ENCODE results near the gene ATG4A.

Gene ATG4A, protein sequence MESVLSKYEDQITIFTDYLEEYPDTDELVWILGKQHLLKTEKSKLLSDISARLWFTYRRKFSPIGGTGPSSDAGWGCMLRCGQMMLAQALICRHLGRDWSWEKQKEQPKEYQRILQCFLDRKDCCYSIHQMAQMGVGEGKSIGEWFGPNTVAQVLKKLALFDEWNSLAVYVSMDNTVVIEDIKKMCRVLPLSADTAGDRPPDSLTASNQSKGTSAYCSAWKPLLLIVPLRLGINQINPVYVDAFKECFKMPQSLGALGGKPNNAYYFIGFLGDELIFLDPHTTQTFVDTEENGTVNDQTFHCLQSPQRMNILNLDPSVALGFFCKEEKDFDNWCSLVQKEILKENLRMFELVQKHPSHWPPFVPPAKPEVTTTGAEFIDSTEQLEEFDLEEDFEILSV

DNA sequence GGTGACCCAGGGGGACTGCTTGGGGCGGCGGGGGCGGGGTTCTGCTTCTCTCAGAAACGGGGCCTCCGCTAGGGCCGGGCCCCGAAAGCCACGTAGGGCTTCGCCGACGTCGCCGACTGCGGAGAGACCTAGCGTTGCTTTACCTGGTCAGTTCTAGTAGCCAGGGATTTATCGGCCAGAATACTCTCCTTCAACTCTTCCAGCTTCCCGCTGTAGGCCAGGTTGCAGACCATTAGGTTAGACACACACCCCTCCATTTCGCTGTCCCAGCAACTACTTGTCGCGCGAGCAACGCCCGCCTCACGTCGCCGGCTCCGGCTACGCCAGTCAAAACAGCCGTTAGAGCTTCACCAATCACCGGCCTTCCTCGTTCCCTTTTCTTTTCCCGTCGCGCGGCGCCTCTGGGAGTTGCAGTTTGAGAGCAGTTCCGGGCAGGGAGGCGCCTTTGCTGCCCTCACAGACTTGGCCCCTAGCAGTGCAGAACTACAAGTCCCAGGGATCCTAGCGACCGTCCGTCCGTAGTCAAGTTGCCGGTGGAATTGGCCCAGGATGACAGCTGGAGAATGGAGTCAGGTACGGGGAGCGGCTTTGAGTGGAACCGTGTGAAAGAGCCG is at the start of gene ATG4A, which contains the start of gene PSMD10:
Gene ATG4A, plus strand, starts transcription at position 515 of the 614 bp plus-strand sequence. Its CDS starts 49 bp downstream, at position 564.
Gene PSMD10, minus strand, starts transcription at position 279 of the 614 bp plus-strand sequence. Its CDS starts 22 bp downstream, at position 257.
- DNase-seq, result peak; percentile 76 to 95

DNA sequence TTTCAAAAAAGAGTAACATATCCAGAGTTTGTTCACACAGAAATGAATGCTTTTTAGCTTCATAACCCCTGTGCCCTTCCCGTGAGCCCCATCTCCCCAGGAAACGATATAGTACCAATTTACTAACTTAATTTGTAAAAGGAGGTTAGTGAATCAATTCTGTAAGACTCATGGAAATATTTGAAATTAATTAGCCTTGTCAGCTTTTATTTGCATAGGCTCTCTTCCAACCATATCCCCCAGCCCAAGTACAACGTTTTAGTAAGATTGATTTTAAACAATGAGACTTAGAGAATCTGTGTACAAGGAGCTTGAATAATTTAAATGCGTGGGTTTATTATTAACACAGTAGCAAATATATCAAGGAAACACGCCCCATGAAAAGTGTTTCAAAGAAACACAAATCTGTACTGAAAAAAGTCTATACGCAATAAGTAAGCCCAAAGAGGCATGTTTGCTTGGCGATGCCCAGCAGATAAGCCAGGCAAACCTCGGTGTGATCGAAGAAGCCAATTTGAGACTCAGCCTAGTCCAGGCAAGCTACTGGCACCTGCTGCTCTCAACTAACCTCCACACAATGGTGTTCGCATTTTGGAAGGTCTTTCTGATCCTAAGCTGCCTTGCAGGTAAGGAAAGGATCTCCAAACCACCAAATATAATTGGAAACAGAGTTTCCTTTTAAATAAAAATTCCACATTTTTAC is 46.9 kb upstream of the ATG4A start, which contains the start of gene VSIG1:
Gene VSIG1, plus strand, starts transcription at position 512 of the 703 bp plus-strand sequence. Its CDS starts 66 bp downstream, at position 578.
- DNase-seq, result no peak

DNA sequence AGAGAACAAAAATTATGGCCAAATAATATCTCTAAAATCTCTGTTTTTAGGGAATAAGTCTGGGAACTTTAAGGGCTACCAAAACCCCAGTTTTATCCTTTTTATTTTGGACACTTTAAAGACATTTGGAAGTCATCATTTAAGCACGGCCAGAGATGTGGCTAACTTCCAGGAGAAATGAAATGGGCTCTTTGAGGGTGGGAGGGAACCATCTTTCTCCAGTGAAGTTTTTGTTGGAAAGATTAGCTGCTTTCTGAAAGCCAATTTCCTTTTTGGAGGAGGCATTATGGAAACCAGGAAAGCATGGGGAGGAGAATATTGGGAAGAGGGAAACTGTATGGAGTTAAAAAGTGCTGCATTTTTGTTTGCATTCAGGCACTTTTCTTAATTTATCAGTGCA is 41.9 kb upstream of the ATG4A start:
- no peak for DNase-seq

- no peak for DNase-seq
Observed at GRCh38 chrX:108053218-108053617, 38.4 kb upstream of the ATG4A start.

GRCh38 chrX:108055546-108055945 is 36.0 kb upstream of the ATG4A start:
- no peak for DNase-seq

DNA sequence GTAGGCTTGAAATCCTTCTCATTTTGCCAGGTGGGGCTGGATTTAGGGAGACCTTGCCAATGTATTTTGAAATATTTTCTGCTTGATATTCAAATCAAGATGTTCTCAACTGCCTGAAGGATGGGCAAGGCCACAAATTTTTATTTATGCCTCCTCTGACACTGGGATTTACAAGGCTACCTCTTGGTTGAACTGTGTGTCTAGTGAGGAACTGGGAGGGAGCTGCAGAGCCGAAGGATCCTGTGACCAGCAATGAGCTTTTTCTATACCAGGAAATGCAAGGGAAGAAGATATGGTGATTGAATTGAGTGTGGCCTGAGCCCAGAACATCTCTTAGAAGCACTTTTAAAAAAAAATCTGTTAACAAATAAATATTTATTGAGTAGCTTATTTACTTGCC is 31.8 kb upstream of the ATG4A start:
- DNase-seq, result no peak

- DNase-seq, result no peak
Observed at GRCh38 chrX:108064001-108064400, 27.6 kb upstream of the ATG4A start.

GRCh38 chrX:108064613-108065012 is 27.0 kb upstream of the ATG4A start:
- DNase-seq, result no peak

GRCh38 chrX:108068121-108068520 is 23.5 kb upstream of the ATG4A start:
- DNase-seq, result no peak

DNA sequence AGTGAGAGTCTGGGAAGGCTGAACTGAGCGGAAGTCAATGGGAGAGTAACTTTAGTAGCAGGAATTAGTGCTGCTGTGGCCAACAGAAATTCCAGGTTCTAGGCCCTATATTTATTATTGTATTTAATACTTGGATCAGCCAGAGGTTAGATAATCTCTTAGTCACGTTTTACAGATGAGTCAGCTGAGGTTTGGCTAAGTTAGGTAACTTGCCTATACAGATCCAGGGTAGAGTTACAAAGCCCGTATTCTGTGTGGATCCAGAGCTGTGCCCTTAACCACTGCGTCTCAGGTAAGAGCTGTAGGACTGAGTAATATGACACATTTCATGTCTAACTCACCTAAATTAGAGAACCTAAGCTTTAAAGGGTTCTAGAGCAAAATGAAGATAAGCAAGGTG is 20.7 kb upstream of the ATG4A start:
- DNase-seq, result no peak

DNA sequence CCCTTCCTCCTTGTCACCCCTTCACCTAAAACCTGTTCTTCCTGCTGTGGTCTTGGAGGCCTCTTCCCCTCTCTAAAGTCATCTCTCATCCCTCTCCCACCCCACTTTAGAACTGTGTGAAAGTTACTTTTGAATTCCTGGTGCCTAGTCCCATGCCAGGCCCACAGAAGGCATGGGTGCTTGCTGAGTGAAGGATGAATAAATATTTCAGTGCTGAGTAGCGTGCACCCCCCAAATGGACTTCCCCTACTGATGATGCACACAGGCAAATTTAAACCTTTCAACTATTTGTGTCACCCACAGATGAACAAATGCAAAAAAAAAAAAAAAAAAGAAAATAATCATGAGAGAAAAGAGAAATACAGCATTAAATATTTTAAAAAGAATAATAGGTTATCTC is 20.0 kb upstream of the ATG4A start:
- DNase-seq, result no peak

GRCh38 chrX:108072746-108073145 is 18.8 kb upstream of the ATG4A start:
- no peak for DNase-seq

DNA sequence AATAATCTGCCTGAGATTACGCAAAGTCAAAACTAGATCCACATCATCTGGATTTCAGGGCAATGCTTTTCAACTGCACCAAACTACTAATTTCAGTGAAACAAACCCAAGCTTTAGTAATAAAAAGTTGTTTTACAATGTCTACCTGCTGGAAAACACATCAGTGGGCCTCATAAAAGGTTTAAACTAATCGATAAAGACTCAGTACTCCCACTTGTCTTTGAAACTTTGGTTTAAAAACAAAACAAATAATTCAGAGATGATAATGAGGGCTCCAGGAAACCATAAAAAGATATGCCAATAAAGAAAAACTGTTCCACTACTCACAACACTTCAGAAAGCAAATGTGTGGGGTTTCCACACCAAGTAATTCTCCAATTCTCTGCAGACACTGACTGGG is 10.5 kb upstream of the ATG4A start:
- DNase-seq, result no peak

DNA sequence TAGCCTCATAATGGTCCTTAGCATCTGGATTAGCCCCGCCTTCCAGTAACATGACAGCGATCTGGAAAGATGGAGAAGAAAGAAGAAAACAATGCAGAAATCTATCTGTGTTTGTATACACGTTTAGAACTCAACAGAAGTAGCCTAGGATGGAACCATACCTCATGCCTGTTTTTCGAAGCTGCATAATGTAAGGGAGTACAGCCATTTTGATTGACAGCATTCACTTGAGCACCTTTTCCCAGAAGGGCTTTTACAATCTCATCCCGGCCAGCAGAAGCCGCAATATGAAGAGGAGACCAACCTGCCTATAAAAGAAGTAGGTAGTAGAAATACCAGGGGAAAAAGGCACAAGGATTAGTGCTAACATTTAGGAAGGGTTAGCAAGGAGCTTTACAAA is 3.8 kb upstream of the ATG4A start:
- no peak for DNase-seq

DNA sequence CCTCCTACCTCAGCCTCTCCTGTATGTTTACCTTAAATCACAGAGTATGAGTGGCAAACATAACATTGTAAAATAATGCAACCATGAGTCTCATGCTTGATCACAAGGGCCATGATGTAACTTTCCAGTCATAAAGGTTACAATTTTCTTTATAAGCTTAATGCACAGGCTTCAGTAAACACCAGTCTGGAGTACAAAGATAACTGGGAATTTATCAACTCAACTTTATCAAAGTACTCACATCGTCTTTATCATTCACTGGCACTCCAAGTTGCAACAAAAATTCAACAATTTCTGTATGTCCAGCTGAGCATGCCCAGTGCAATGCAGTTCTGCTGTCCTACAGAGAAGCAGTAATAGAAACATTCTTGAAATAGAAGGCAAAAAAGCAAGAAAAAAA is 3.1 kb upstream of the ATG4A start:
- DNase-seq, result no peak

DNA sequence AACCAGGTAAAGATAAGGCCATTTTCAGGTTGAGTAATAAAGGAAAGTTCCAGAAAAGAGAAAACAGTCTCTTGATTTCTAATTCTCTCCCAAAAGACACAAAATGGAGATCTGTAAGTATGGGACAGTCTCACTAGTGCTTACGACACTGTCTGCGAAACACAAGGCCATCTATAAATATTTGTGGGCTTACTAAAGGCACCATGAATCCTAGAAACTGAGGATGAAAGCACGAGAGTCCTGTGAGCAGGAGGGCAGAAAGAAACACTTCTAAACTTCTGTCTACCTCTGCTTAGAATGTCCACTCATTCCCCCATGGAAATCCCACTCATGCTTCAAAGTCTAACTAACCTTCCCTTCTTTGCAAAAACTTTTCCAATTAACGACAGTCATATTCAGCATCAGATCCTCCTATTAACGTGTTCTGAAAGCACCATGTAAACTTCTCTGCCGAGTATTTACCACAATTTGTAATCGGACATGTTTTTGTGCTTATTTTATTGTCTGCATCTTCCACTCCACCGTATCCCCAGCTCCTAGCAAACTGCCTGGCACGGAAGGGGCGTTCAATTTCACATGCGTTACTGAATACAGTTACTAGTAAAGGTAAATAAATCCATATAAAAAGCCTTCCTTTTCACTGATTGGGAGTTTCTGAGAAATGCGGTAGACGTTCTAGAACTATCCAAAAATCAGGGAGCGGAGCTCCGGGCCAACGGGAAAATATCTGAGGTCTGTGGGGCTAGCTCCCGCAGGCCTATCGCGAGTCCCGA is 901 bp upstream of the ATG4A start:
- DNase-seq, result no peak

GRCh38 chrX:108091878-108092291 is 307 bp downstream of the ATG4A start:
- DNase-seq, result peak in 1 of 2 experiments; percentile 75

DNA sequence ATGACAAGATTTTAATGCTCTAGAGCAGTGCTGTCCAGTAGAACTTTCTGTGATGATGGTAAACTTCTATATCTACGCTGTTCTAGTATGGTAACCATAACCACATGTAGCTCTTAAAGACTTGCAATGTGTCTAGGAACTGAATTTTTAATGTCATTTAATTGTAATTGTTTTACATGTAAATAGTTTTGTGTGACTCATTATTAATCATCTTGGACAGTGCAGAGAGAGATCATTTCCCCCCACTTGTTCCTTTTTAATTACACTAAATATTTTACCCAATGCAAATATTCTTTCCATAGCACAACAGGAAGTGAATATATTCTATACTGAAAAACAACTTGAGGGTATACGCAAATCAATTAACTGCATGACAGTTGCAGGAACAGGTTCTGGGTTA is 5.8 kb downstream of the ATG4A start:
- DNase-seq, result no peak

DNA sequence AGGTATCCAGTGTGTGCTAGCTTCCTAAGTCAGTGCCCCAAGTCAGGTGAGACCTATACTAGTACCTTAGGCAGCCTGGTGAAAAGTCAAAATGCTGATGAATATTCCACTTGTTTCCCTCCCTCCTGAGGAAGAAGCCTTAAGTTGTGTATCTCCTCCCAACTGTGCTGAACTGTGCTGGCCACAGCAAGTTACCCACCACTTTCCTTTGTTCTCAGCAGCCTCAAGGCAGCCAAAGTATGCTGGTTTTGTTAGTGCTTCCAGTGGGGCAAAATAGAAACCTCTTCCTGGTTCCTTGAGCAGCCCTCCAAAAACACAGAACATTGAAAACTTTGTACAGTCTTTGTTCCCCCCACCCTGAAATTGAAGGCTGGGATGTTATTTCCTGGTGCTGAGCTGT is 13.9 kb downstream of the ATG4A start:
- no peak for DNase-seq

GRCh38 chrX:108114541-108114940 is 23.0 kb downstream of the ATG4A start:
- DNase-seq, result no peak

- no peak for DNase-seq
Observed at GRCh38 chrX:108117988-108118387, 26.4 kb downstream of the ATG4A start.

DNA sequence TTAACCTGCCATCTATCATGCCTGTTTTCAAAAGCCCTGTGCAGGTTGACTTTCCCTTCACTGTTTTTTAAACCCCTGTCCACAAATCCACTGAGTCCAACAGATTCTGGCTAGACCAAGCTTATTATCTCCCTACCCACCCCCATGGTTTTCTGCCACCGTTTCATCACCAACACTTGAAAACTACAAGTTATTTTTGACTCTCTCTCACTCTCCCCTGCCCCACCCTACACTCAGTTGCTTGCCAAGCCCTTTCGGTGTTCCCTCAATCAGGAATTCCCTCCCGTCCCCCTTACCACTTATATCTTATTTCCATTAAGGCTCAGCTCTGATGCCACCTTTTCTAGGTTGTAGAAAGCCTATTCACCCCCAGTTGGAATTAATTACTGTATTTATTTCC is 29.7 kb downstream of the ATG4A start:
- DNase-seq, result no peak

DNA sequence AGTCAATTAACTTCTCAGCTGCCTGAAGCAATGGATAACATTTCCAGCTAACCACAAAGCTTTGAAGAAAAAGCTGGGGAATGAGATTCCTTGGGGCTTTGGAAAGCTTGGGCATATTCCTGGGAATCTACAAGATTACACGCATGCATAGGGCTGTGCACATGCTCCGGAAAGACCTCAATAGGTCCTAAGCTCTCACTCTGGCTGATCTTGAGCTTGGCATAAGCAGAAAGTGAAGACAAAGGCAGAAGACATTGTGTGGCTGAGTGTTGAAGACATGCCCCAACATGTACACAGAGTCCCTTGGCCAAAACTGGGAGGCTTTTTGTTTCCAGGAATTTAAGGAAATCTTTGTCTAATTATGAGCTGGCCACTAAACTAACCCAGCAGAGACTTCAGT is 31.2 kb downstream of the ATG4A start:
- no peak for DNase-seq

All from NCI-H187 (cell line).